K562 (cell line): Measurements from ENCODE around the gene RIPOR1. TPM values are rescaled to one million over a fixed set of nuclear protein-coding genes. Genes with fewer than 3 reads are reported as not detected.

Experiments
- CREM ChIP-seq: IDR thresholded peaks from 2 replicates; pipeline ENCODE4 v1.6.1; 2014; ENCODE audit warnings: antibody characterized with exemption, low read depth
- DDX20 ChIP-seq: fragments of 450-650 bp; IDR thresholded peaks from 2 replicates; pipeline ENCODE4 v1.6.1; 2016; ENCODE audit warnings: missing genetic modification characterization, low read depth, mild to moderate bottlenecking, missing compliant biosample characterization, moderate library complexity
- E2F1 ChIP-seq: sonication (generic); formaldehyde crosslinking; IDR thresholded peaks from 2 replicates; pipeline ENCODE4 v1.8.1; 2023; ENCODE audit warnings: mild to moderate bottlenecking, missing genetic modification reagents, moderate library complexity
- FOXP4 ChIP-seq: sonication (generic); formaldehyde crosslinking; IDR thresholded peaks from 2 replicates; pipeline ENCODE4 v1.8.0; 2022; ENCODE audit warnings: mild to moderate bottlenecking, missing genetic modification reagents, borderline replicate concordance
- HDGF ChIP-seq: fragments of 450-650 bp; IDR thresholded peaks from 2 replicates; pipeline ENCODE4 v1.6.1; 2016
- JUN ChIP-seq, 2 experiments: sonication (generic) in 1 of 2; formaldehyde crosslinking in 1 of 2; IDR thresholded peaks; 2 replicates each; pipeline versions ENCODE4 v1.6.1 to v1.8.0; 2012 to 2022; ENCODE audit warnings: borderline replicate concordance in 2 of 2, mild to moderate bottlenecking in 2 of 2, improper control_type of control experiment in 1 of 2, low read depth in 1 of 2, low read length in 1 of 2, missing genetic modification reagents in 1 of 2
- NFATC3 ChIP-seq: fragments of 450-650 bp; IDR thresholded peaks from 2 replicates; pipeline ENCODE4 v1.6.1; 2017; ENCODE audit warnings: mild to moderate bottlenecking
- PHF8 ChIP-seq: fragments of 200-600 bp; sonication (generic); IDR thresholded peaks from 2 replicates; pipeline ENCODE4 v1.6.1; 2012; ENCODE audit warnings: mixed run types, mild to moderate bottlenecking, inconsistent platforms, low read length, moderate library complexity, borderline replicate concordance
- RAD51 ChIP-seq: fragments of 450-650 bp; IDR thresholded peaks from 2 replicates; pipeline ENCODE4 v1.7.1; 2016; ENCODE audit warnings: low read depth, mild to moderate bottlenecking, borderline replicate concordance
- TCF3 ChIP-seq: sonication (generic); formaldehyde crosslinking; IDR thresholded peaks from 2 replicates; pipeline ENCODE4 v1.4.0; 2020; ENCODE audit warnings: mild to moderate bottlenecking, missing genetic modification reagents
- TEAD1 ChIP-seq, 2 experiments: fragments of 450-650 bp in 1 of 2; sonication (generic) in 1 of 2; formaldehyde crosslinking; IDR thresholded peaks; 2 replicates each; pipeline versions ENCODE4 v1.4.0 to v1.8.0; 2020 to 2022; ENCODE audit warnings: mild to moderate bottlenecking in 2 of 2, missing genetic modification reagents in 1 of 2
- TFAP4 ChIP-seq: sonication (generic); formaldehyde crosslinking; IDR thresholded peaks from 2 replicates; pipeline ENCODE4 v1.8.0; 2022; ENCODE audit warnings: missing genetic modification reagents, mild to moderate bottlenecking, moderate library complexity, borderline replicate concordance
- THRAP3 ChIP-seq: fragments of 450-650 bp; IDR thresholded peaks from 2 replicates; pipeline ENCODE4 v1.6.1; 2016; ENCODE audit warnings: mild to moderate bottlenecking, inconsistent platforms, borderline replicate concordance
- ZBTB33 ChIP-seq: sonication (generic); formaldehyde crosslinking; IDR thresholded peaks from 2 replicates; pipeline ENCODE4 v1.8.1; 2023; ENCODE audit warnings: mild to moderate bottlenecking, missing genetic modification reagents
- ZBTB34 ChIP-seq: fragments of 250-450 bp; sonication (Bioruptor Pico); IDR thresholded peaks from 2 replicates; pipeline ENCODE4 v1.8.0; 2021; ENCODE audit warnings: mild to moderate bottlenecking, moderate library complexity
- ZBTB7A ChIP-seq: IDR thresholded peaks from 2 replicates; pipeline ENCODE4 v1.6.1; 2011; ENCODE audit warnings: low read depth, mild to moderate bottlenecking, low read length, moderate library complexity, borderline replicate concordance; ENCODE audit not compliant: control insufficient read depth
- ZC3H11A ChIP-seq: IDR thresholded peaks from 2 replicates; pipeline ENCODE4 v1.6.1; 2012; ENCODE audit warnings: low read depth, low read length, improper control_type of control experiment
- ZC3H4 ChIP-seq: sonication (generic); formaldehyde crosslinking; IDR thresholded peaks from 2 replicates; pipeline ENCODE4 v1.9.0; 2021; ENCODE audit warnings: missing genetic modification reagents, borderline replicate concordance
- polyA plus RNA-seq, 8 experiments: library from polyadenylated mRNA; depleted of rRNA in 4 of 8; stranded (reverse) in 5 of 8; unstranded in 3 of 8; fragments of >200 nt; fragmentation: Nextera tagmentation in 2 of 8; fragmentation: Illumina TruSeq in 1 of 8; extraction: Ambion mirVana in 2 of 8; extraction: Trizol in 1 of 8; gene quantifications; 2 replicates each; pipeline versions ENCODE4 v1.2.1 to v1.2.3, GENCODE V29; 2011 to 2014; ENCODE audit warnings: inconsistent platforms in 1 of 8, missing spikeins in 1 of 8
- total RNA-seq, 7 experiments: library from RNA; depleted of rRNA in 6 of 7; stranded (reverse); fragments of >200 nt in 6 of 7; fragmentation: Illumina TruSeq in 2 of 7; extraction: Trizol in 2 of 7; gene quantifications; 2 replicates each; pipeline versions ENCODE4 v1.2.1 to v1.2.3, GENCODE V29; 2011 to 2021; ENCODE audit warnings: low replicate concordance in 1 of 7

The RIPOR1 gene
- total and polyA plus RNA-seq, 9 of the 15 experiments (the other 6 are each of a cell fraction or from before 2014, with no cell fraction given): 0.36 to 31.1 (median 3.0) TPM

- TF ChIP-seq TFAP4 (CRISPR knock-in tag) (peak; percentile 91), THRAP3 (no peak), E2F1 (CRISPR knock-in tag) (no peak), ZBTB7A (peak; percentile 77), ZC3H4 (CRISPR knock-in tag) (0 out of 2 replicates have a peak, but pooled peaks have one; percentile 48), DDX20 (no peak), TCF3 (CRISPR knock-in tag) (no peak), FOXP4 (CRISPR knock-in tag) (0 out of 2 replicates have a peak, but pooled peaks have one; percentile 66), ZBTB33 (0 out of 2 replicates have a peak, but pooled peaks have one; percentile 5), PHF8 (peak; percentile 36; the same call in 1 of the 2 replicates), HDGF (no peak), ZC3H11A (no peak), ZBTB34 (CRISPR knock-in tag) (no peak), CREM (0 out of 2 replicates have a peak, but pooled peaks have one; percentile 18), TEAD1 (CRISPR knock-in tag; IDR thresholded peaks at IDR 0.05) (0 out of 4 replicates have a peak, but pooled peaks of 1 of the 2 experiments have one; percentile 28), RAD51 (no peak), JUN (IDR thresholded peaks at IDR 0.05; ENCODE audit: borderline replicate concordance, low read depth, low read length) (no peak), JUN (CRISPR knock-in tag; IDR thresholded peaks at IDR 0.05; ENCODE audit: borderline replicate concordance) (no peak), NFATC3 (no peak)
These were observed 1.6 kb downstream of the RIPOR1 start (continued) for GRCh38 chr16:67530013-67530939.
